Activated CD4-positive, alpha-beta T cell treated with anti-CD3 and anti-CD28 coated beads for 36 hours (primary cell): Measurements from ENCODE around the gene IMP4. TPM values are rescaled to one million over a fixed set of nuclear protein-coding genes. Genes with fewer than 3 reads are reported as not detected.

Experiments
- ATAC-seq: fragments of 200-7000 bp; cut with Tn5 transposase; one replicate; pipeline ENCODE4 v1.10.0; 2021; ENCODE audit warnings: mild to moderate bottlenecking, moderate library complexity
- CTCF ChIA-PET: fragments of 350-600 bp; sonication (Branson Sonifier 250); formaldehyde crosslinking; loops from one replicate; lab custom pipeline; 2021; ENCODE audit warnings: antibody characterized with exemption; lab: Charles Lee
- POLR2A ChIA-PET: fragments of 350-600 bp; sonication (Branson Sonifier 250); formaldehyde crosslinking; loops from one replicate; lab custom pipeline; 2021; ENCODE audit warnings: antibody characterized with exemption, inconsistent platforms; lab: Charles Lee
- DNase-seq: peaks from one replicate; pipeline ENCODE4 v3.0.0-alpha.2; 2020
- H3K27ac Mint-ChIP-seq: one replicate; pipeline ENCODE4 v1.8.0; 2021; ENCODE audit warnings: mixed read lengths
- H3K27me3 Mint-ChIP-seq: one replicate; pipeline ENCODE4 v1.8.0; 2021; ENCODE audit warnings: mixed read lengths
- H3K36me3 Mint-ChIP-seq: one replicate; pipeline ENCODE4 v1.8.0; 2021; ENCODE audit warnings: low read depth, mixed read lengths
- H3K4me1 Mint-ChIP-seq: one replicate; pipeline ENCODE4 v1.8.0; 2021; ENCODE audit warnings: mixed read lengths
- H3K4me3 Mint-ChIP-seq: one replicate; pipeline ENCODE4 v1.8.0; 2021; ENCODE audit warnings: mild to moderate bottlenecking, moderate library complexity, mixed read lengths
- H3K9me3 Mint-ChIP-seq: one replicate; pipeline ENCODE4 v1.8.0; 2021; ENCODE audit warnings: low read depth, mixed read lengths
- intact Hi-C, 2 experiments: fragments of 100-400 bp; cut with DNase I in 1 of 2; cut with micrococcal nuclease in 1 of 2; formaldehyde crosslinking; loops; one replicate each; pipeline versions ENCODE4 v1.14.2 to v1.15.1; 2022 to 2024; cut with DNase I, micrococcal nuclease
- total RNA-seq, 2 experiments: library from RNA; stranded (reverse); gene quantifications; one replicate each; pipeline ENCODE4 v1.2.3, GENCODE V29; 2021

IMP4 gene
- total RNA-seq, 2 experiments from 2014 or later, result 148 to 169 TPM

- Mint-ChIP-seq H3K9me3 (no peaks in the 10 kb centered on the region), H3K27ac (no peak overlapping the region), H3K4me1 (peaks cover 10% of the 10 kb centered on the region), H3K36me3 (no peaks in the 10 kb centered on the region), H3K4me3 (no peak overlapping the region), H3K27me3 (peaks cover 4% of the 10 kb centered on the region)
- no peak for ATAC-seq
- no peak for DNase-seq
- ChIA-PET POLR2A (no interaction called here), CTCF (interaction anchor here (1.0 kb wide), 1 partner anchor 11 kb away, joined by 4 read pairs; no protein-coding TSS in a partner anchor)
- intact Hi-C loops, result no loop called here
Observed at GRCh38 chr2:130388221-130388907, 45.7 kb downstream of the IMP4 start.

DNA sequence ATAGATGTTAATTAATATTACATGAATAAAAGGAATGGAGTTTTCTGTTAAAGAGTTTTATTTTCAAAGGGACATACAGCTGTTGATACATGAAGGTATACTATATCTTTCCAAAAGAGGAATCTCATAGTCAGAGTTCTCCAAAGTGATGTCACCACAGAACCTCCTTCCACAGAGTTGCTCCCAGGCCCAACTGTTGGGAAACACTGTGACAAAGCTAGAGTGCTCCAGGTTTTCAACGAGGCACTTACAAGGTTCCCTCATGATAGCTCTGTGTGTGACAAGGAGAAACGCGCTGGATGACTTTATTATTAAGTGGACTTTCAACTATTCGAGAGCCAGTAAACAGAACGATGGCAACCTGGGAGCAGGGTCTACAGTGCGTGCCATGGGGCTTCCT lies 46.7 kb downstream of the IMP4 start:
- DNase-seq (no peak), ATAC-seq (no peak)
- no peak overlapping the region for H3K27ac Mint-ChIP-seq
- POLR2A ChIA-PET, result no interaction called here
- peaks cover 10% of the 10 kb centered on the region for H3K4me1 Mint-ChIP-seq
- intact Hi-C loops, result no loop called here
- H3K27me3 Mint-ChIP-seq, result peaks cover 6% of the 10 kb centered on the region
- no peaks in the 10 kb centered on the region for H3K9me3 Mint-ChIP-seq
- no peak overlapping the region for H3K4me3 Mint-ChIP-seq
- H3K36me3 Mint-ChIP-seq, result no peaks in the 10 kb centered on the region
- CTCF ChIA-PET, result interaction anchor here (2.2 to 2.3 kb wide), 2 partner anchors 11 to 16 kb away, joined by 14 to 15 read pairs; no protein-coding TSS in a partner anchor

GRCh38 chr2:130389783-130390182 lies 47.1 kb downstream of the IMP4 start:
- CTCF ChIA-PET, result interaction anchor here (2.2 to 2.3 kb wide), 2 partner anchors 11 to 16 kb away, joined by 14 to 15 read pairs; no protein-coding TSS in a partner anchor
- intact Hi-C loops, result loop anchor here in 1 of 2 experiments (2.0 to 10.0 kb wide), 2 partner anchors 209 to 335 kb away; partner anchors contain the start of genes GPR148 and SMPD4
- POLR2A ChIA-PET, result no interaction called here

GRCh38 chr2:130390460-130391057 lies 47.9 kb downstream of the IMP4 start:
- no peaks in the 10 kb centered on the region for H3K36me3 Mint-ChIP-seq
- no peaks in the 10 kb centered on the region for H3K9me3 Mint-ChIP-seq
- H3K27ac Mint-ChIP-seq, result peak overlapping the region; percentile 87
- H3K27me3 Mint-ChIP-seq, result peaks cover 6% of the 10 kb centered on the region
- ChIA-PET CTCF (interaction anchor here (0.5 to 2.3 kb wide), 5 partner anchors 12 to 338 kb away, joined by 3 to 15 read pairs (median 3); partner anchors contain the start of gene IMP4), POLR2A (interaction anchor here (0.6 kb wide), 1 partner anchor 13 kb away, joined by 3 read pairs; no protein-coding TSS in a partner anchor)
- intact Hi-C loops, result loop anchor here in 1 of 2 experiments (1.0 to 10.0 kb wide), 5 partner anchors 18 to 334 kb away; partner anchors contain the start of genes GPR148, IMP4, PTPN18 and SMPD4
- peaks cover 10% of the 10 kb centered on the region for H3K4me1 Mint-ChIP-seq
- peak overlapping the region; percentile 72 for H3K4me3 Mint-ChIP-seq
- ATAC-seq (no peak), DNase-seq (no peak)

More at GRCh38 chr2:130389783-130390182, 47.1 kb downstream of the IMP4 start:
- Mint-ChIP-seq H3K9me3 (no peaks in the 10 kb centered on the region), H3K4me1 (peaks cover 10% of the 10 kb centered on the region), H3K27ac (no peak overlapping the region), H3K27me3 (peaks cover 6% of the 10 kb centered on the region), H3K4me3 (no peak overlapping the region), H3K36me3 (no peaks in the 10 kb centered on the region)
- DNase-seq (no peak), ATAC-seq (no peak)

GRCh38 chr2:130391058-130391871 lies 48.6 kb downstream of the IMP4 start:
- ChIA-PET CTCF (interaction anchor here (0.5 to 2.3 kb wide), 7 partner anchors 12 to 764 kb away, joined by 3 to 15 read pairs (median 3); partner anchors contain the start of gene IMP4), POLR2A (interaction anchor here (0.6 kb wide), 1 partner anchor 14 kb away, joined by 3 read pairs; no protein-coding TSS in a partner anchor)
- Mint-ChIP-seq H3K27me3 (peaks cover 6% of the 10 kb centered on the region), H3K4me1 (peaks cover 10% of the 10 kb centered on the region), H3K27ac (peak overlapping the region; percentile 87), H3K4me3 (peak overlapping the region; percentile 72), H3K36me3 (no peaks in the 10 kb centered on the region), H3K9me3 (no peaks in the 10 kb centered on the region)
- peak; percentile 99 for ATAC-seq
- peak; percentile 91 for DNase-seq
- intact Hi-C loops, result loop anchor here in 1 of 2 experiments (1.0 to 10.0 kb wide), 5 partner anchors 19 to 334 kb away; partner anchors contain the start of genes GPR148, IMP4, PTPN18 and SMPD4

DNA sequence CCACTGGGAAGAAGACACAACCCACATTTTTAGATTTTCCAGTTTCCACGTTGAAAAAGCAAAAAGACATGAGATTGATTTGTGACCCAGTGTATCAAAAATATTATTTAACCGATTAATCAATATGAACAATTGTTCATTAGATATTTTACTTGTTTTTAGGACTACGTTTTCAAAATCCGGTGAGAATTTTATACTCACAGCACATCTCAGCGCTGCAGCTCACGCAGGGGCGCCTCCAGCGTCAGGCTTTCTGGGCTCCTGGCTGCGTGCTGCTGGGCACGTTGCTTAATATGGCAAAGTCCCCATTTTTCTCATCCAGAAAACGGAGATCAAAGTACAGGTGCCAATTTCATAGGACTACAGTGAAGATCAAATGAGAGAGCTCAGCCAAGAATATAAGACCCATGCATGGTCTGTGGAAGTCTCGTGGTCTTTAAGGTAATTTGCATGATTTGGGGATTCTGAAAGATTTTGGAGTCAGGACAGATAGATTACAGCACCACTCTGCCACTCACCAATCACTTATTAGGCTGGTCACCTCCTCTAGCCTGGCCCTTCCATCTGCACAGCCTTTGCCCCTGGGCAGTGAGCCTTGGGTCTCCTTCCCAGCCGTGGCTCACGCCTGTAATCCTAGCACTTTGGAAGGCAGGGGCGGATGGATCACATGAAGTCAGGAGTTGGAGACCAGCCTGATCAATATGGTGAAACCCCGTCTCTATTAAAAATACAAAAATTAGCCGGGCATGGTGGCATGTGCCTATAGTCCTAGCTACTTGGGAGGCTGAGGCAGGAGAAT lies 49.4 kb downstream of the IMP4 start:
- H3K36me3 Mint-ChIP-seq, result no peaks in the 10 kb centered on the region
- POLR2A ChIA-PET, result no interaction called here
- H3K27ac Mint-ChIP-seq, result peak overlapping the region; percentile 58

GRCh38 chr2:130393318-130393910 lies 50.7 kb downstream of the IMP4 start:
- intact Hi-C loops, result loop anchor here in 1 of 2 experiments (10.0 kb wide), 1 partner anchor 331 kb away; the partner anchor contains the start of gene GPR148
- Mint-ChIP-seq H3K9me3 (no peaks in the 10 kb centered on the region), H3K4me1 (peaks cover 10% of the 10 kb centered on the region), H3K27me3 (peaks cover 10% of the 10 kb centered on the region), H3K36me3 (no peaks in the 10 kb centered on the region), H3K4me3 (no peak overlapping the region), H3K27ac (no peak overlapping the region)
- ChIA-PET POLR2A (no interaction called here), CTCF (interaction anchor here (2.2 kb wide), 1 partner anchor 20 kb away, joined by 9 read pairs; no protein-coding TSS in a partner anchor)
- DNase-seq (no peak), ATAC-seq (no peak)

More for the DNA sequence above, 49.4 kb downstream of the IMP4 start:
- Mint-ChIP-seq H3K9me3 (no peaks in the 10 kb centered on the region), H3K4me3 (peak overlapping the region; percentile 72), H3K27me3 (peaks cover 6% of the 10 kb centered on the region), H3K4me1 (peaks cover 10% of the 10 kb centered on the region)
- intact Hi-C loops, result loop anchor here in 1 of 2 experiments (1.0 to 10.0 kb wide), 5 partner anchors 20 to 333 kb away; partner anchors contain the start of genes GPR148, IMP4, PTPN18 and SMPD4
- DNase-seq (peak; percentile 58), ATAC-seq (peak; percentile 26)
- CTCF ChIA-PET, result interaction anchor here (1.2 kb wide), 1 partner anchor 13 kb away, joined by 7 read pairs; no protein-coding TSS in a partner anchor

Other genes starting within 250 kb of the IMP4 start
- gene POTEF, start 213.7 kb upstream of the IMP4 start, total RNA-seq, result not detected
- gene CCDC74B, start 197.8 kb upstream of the IMP4 start, total RNA-seq, result 1 to 10 TPM; 2.5 to 3.2 TPM
- gene SMPD4, start 161.3 kb upstream of the IMP4 start, total RNA-seq, result 10 to 100 TPM; 73.8 to 78.6 TPM
- gene MZT2B, start 160.6 kb upstream of the IMP4 start, total RNA-seq, result 100 to 1,000 TPM; 281 to 343 TPM
- gene TUBA3E, start 144.5 kb upstream of the IMP4 start, total RNA-seq, result not detected
- gene PTPN18, start 13.2 kb downstream of the IMP4 start, total RNA-seq, result 10 to 100 TPM; 41.6 to 49.3 TPM
- gene POTEI, start 166.4 kb downstream of the IMP4 start, total RNA-seq, result not detected
- gene CFC1B, start 178.3 kb downstream of the IMP4 start, total RNA-seq, result not detected